Suprapubic skin (tissue), 4 donors: ENCODE measurements around the gene TMEM267. TPM values are rescaled to one million over a fixed set of nuclear protein-coding genes. Genes with fewer than 3 reads are reported as not detected.
A peak's percentile ranks its signal among the peaks of the same experiment; 100 is the strongest.
"Not testable (repeated sequence)": the region's sequence is repeated elsewhere in the genome, so short reads cannot be mapped to it uniquely, and the experiment has no call there.

Experiments used
- DNase-seq, 2 donors: peaks; one replicate each; pipeline ENCODE4 v3.0.0-alpha.2; 2019; ENCODE audit warnings: low spot score in 2 of 2
- H3K27ac ChIP-seq: fragments of 200-600 bp; sonication (generic); one replicate; pipeline ENCODE4 v1.5.1; 2019
- H3K27me3 ChIP-seq: fragments of 200-600 bp; sonication (generic); one replicate; pipeline ENCODE4 v1.5.1; 2019
- H3K36me3 ChIP-seq: fragments of 200-600 bp; sonication (generic); one replicate; pipeline ENCODE4 v1.5.1; 2019
- H3K4me1 ChIP-seq: fragments of 200-600 bp; sonication (generic); one replicate; pipeline ENCODE4 v1.5.1; 2019
- H3K4me3 ChIP-seq: fragments of 200-600 bp; sonication (generic); one replicate; pipeline ENCODE4 v1.5.1; 2019; ENCODE audit warnings: mild to moderate bottlenecking
- H3K9me3 ChIP-seq: fragments of 200-600 bp; sonication (generic); one replicate; pipeline ENCODE4 v1.5.1; 2019
- EP300 ChIP-seq: sonication (generic); formaldehyde crosslinking; IDR thresholded peaks from one replicate; pipeline ENCODE4 v1.6.1; 2017; ENCODE audit warnings: antibody characterized with exemption
- POLR2A ChIP-seq, 2 donors: fragments of 450-650 bp; IDR thresholded peaks; one replicate each; pipeline ENCODE4 v1.6.1; 2017; ENCODE audit warnings: antibody characterized with exemption in 2 of 2, mild to moderate bottlenecking in 2 of 2, moderate library complexity in 2 of 2
- POLR2AphosphoS5 ChIP-seq, 3 donors: sonication (generic); formaldehyde crosslinking; IDR thresholded peaks; one replicate each; pipeline ENCODE4 v1.6.1; 2017; ENCODE audit warnings: antibody characterized with exemption in 3 of 3
- WGBS: methylation state at CpG from one replicate; pipeline ENCODE4 v1.1.5; 2018; 5-methylcytosine and 5-hydroxymethylcytosine counted together
- total RNA-seq, 4 donors: library from RNA; depleted of rRNA; stranded (reverse); fragments of >200 nt; gene quantifications; one replicate each; pipeline ENCODE4 v1.1.0, GENCODE V29; 2016
- TF ChIP-seq, protein P1 (sequence below), 2 donors: fragments of 200-600 bp in 1 of 2; fragments of 450-650 bp in 1 of 2; sonication (generic) in 1 of 2; IDR thresholded peaks; one replicate each; pipeline ENCODE4 v1.5.1; 2016 to 2019; ENCODE audit warnings: antibody characterized with exemption in 2 of 2, mild to moderate bottlenecking in 1 of 2, moderate library complexity in 1 of 2

TMEM267 gene
- total RNA-seq, 4 donors from 2014 or later: 4.8 to 13.4 (median 10.6) TPM

DNA sequence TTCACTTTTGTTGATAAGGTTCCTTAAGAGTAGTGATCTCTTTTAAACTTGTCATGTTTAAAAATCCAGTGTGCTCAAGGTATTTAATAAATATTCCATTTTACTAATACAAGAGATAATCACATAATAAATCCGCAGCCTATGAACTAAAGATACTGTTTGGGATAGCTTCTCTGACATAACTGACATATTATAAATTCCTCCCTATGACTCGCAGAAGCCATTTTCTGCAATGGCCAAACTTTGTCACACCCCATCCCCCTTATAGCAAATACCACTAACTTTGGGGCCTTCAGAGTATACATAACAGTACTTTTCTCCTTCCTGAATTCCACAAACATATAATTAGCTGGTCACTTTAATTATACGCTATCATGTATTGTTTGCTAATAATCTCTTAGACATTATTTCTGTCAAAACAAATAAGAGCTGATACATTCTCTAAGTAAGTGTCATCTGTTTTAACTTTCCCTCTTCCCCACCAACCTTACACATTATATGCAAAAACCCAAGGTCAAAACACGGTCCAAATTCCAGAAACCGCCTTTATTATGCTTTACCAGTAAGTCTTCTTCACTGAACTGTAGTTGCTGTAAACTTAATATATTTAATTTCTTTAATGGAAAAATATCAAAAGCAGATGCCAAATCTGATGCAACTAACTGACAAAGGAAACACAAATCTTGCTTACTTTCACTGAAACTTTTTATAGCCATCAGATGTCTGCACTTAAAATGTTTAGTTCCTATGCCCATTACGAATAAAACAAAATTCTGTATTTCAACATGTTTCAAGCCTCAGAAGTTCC lies 971 bp downstream of the TMEM267 start:
- Histone ChIP-seq H3K27ac (peak overlapping the region; percentile 99), H3K9me3 (no peaks in the 10 kb centered on the region), H3K4me1 (peaks cover 23% of the 10 kb centered on the region), H3K27me3 (no peaks in the 10 kb centered on the region), H3K36me3 (no peaks in the 10 kb centered on the region), H3K4me3 (peak overlapping the region; percentile 78)
- TF ChIP-seq POLR2A (IDR thresholded peaks at IDR 0.05): no peak
- no peak for TF ChIP-seq EP300
- no peak for TF ChIP-seq POLR2AphosphoS5 (IDR thresholded peaks at IDR 0.05)
- TF ChIP-seq, protein P1, sequence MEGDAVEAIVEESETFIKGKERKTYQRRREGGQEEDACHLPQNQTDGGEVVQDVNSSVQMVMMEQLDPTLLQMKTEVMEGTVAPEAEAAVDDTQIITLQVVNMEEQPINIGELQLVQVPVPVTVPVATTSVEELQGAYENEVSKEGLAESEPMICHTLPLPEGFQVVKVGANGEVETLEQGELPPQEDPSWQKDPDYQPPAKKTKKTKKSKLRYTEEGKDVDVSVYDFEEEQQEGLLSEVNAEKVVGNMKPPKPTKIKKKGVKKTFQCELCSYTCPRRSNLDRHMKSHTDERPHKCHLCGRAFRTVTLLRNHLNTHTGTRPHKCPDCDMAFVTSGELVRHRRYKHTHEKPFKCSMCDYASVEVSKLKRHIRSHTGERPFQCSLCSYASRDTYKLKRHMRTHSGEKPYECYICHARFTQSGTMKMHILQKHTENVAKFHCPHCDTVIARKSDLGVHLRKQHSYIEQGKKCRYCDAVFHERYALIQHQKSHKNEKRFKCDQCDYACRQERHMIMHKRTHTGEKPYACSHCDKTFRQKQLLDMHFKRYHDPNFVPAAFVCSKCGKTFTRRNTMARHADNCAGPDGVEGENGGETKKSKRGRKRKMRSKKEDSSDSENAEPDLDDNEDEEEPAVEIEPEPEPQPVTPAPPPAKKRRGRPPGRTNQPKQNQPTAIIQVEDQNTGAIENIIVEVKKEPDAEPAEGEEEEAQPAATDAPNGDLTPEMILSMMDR (IDR thresholded peaks at IDR 0.05): no peak
- WGBS: 36% methylated on average over 6 of the region's 6 CpGs
- no peak for DNase-seq

DNA sequence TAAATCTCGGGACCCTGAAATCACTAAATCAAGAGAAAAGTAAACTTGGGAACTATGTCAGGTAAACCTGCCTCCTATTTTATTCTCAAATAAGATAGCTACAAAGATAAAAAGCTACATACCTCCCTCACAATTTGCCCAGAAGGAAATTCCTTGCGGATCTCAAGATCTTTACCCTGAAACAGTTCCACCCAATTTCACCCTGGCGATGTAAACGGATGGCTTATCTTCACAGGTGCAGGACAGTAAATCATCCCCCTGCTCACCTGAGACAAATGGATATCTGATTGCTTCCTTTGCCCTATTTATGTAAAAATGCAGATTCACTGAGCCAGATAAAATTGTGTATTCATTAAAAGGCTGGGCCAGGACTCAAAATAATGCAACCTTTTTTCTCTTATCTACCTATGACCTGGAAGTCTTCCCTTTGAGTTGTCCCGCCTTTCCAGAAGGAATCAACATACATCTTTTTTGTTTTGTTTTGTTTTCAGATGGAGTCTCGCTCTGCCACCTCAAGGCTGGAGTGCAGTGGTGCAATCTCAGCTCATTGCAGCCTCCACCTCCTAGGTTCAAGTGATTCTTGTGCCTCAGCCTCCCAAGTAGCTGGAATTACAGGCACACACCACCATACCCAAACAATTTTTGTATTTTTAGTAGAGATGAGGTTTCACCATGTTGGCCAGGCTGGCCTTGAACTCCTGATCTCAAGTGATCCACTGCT lies 13.8 kb downstream of the TMEM267 start:
- Histone ChIP-seq H3K27ac (no peak overlapping the region), H3K27me3 (no peaks in the 10 kb centered on the region), H3K36me3 (peaks cover 3% of the 10 kb centered on the region), H3K4me3 (no peak overlapping the region), H3K4me1 (no peaks in the 10 kb centered on the region), H3K9me3 (peaks cover 23% of the 10 kb centered on the region)
- TF ChIP-seq POLR2A (IDR thresholded peaks at IDR 0.05): no peak
- TF ChIP-seq POLR2AphosphoS5 (IDR thresholded peaks at IDR 0.05): no peak
- TF ChIP-seq EP300: no peak
- TF ChIP-seq, protein P1 (IDR thresholded peaks at IDR 0.05): no peak
- DNase-seq: no peak
- 57% methylated on average over 6 of the region's 6 CpGs for WGBS

DNA sequence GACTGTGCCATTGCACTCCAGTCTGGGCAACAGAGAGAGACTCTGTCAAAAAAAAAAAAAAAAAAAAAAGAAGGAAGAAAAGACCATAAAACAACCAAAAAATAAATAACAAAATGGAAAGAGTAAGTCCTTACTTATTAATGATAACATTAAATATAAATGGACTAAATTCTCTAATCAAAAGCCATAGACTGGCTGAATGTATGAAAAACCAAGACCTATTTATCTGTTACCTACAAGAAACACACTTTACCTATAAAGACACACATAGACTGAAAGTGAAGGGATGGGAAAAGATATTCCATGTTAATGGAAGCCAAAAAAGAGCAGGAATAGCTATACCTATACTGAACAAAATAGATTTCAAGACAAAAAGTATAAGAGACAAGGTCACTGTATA lies 16.6 kb downstream of the TMEM267 start:
- H3K4me3 ChIP-seq: no peak overlapping the region
- H3K9me3 ChIP-seq: peaks cover 23% of the 10 kb centered on the region
- H3K27me3 ChIP-seq: no peaks in the 10 kb centered on the region
- H3K36me3 ChIP-seq: peaks cover under 1% of the 10 kb centered on the region
- no peak overlapping the region for H3K27ac ChIP-seq
- no peak for TF ChIP-seq POLR2AphosphoS5 (IDR thresholded peaks at IDR 0.05)
- no peak for TF ChIP-seq EP300
- no peak for TF ChIP-seq POLR2A (IDR thresholded peaks at IDR 0.05)
- TF ChIP-seq, protein P1 (IDR thresholded peaks at IDR 0.05): no peak
- no peak for DNase-seq
- H3K4me1 ChIP-seq: no peaks in the 10 kb centered on the region

DNA sequence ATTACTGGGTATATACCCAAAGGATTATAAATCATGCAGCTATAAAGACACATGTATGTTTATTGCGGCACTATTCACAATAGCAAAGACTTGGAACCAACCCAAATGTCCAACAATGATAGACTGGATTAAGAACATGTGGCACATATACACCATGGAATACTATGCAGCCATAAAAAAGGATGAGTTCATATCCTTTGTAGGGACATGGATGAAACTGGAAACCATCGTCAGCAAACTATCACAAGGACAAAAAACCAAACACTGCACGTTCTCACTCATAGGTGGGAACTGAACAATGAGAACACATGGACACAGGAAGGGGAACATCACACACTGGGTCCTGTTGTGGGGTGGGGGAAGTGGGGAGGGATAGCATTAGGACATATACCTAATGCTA lies 18.2 kb downstream of the TMEM267 start:
- not testable (repeated sequence) for H3K27ac ChIP-seq, H3K4me3 ChIP-seq, DNase-seq, H3K4me1 ChIP-seq, H3K36me3 ChIP-seq, H3K27me3 ChIP-seq
- peaks cover 12% of the 10 kb centered on the region for H3K9me3 ChIP-seq
- WGBS: 99% methylated on average over 3 of the region's 3 CpGs

DNA sequence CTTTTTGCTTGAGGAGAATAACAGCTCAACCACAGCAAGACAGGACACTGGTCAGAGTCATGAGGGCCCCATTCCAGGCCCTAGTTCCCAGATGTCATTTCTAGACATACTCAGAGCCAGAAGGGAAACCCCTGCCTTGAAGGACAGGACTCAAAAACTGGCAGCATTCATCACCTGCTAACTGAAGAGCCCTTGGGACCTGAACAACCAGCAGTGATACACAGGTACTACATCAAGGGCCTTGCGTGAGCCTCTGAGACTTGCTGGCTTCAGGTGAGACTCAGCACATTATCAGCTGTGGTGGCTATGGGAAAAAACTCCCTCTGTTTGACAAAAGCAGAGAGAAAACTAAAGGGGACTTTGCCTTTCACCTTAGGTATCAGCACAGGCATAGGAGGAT lies 22.6 kb downstream of the TMEM267 start:
- no peak for DNase-seq
- Histone ChIP-seq H3K27ac (no peak overlapping the region), H3K27me3 (no peaks in the 10 kb centered on the region), H3K4me3 (no peak overlapping the region), H3K4me1 (no peaks in the 10 kb centered on the region), H3K36me3 (peaks cover 7% of the 10 kb centered on the region), H3K9me3 (peaks cover 11% of the 10 kb centered on the region)
- 89% methylated on average over 1 of the region's 1 CpG for WGBS
- no peak for TF ChIP-seq EP300

DNA sequence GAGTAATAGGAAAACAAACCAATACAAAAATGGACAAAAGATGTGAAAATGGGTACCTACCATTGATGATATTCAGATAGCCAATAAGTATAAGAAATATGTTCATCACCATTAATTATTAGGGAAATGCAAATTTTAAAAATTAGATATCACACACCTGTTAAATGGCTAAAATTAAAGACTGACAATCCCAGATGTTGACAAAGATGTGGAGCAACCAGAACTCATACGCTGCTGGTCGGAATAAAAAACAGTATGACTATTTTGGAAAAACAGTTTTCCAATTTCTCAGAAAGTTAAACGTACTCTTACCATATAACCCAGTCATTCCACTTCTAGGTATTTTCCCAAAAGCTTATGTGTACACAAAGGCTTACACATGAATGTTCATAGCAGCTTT lies 27.1 kb downstream of the TMEM267 start:
- no peaks in the 10 kb centered on the region for H3K27me3 ChIP-seq
- no peak for DNase-seq
- TF ChIP-seq, protein P1 (IDR thresholded peaks at IDR 0.05): no peak
- TF ChIP-seq POLR2AphosphoS5 (IDR thresholded peaks at IDR 0.05): no peak
- TF ChIP-seq POLR2A (IDR thresholded peaks at IDR 0.05): no peak
- no peak for TF ChIP-seq EP300
- WGBS: 92% methylated on average over 3 of the region's 3 CpGs
- peaks cover 11% of the 10 kb centered on the region for H3K9me3 ChIP-seq
- H3K4me3 ChIP-seq: no peak overlapping the region
- no peaks in the 10 kb centered on the region for H3K4me1 ChIP-seq
- peaks cover 3% of the 10 kb centered on the region for H3K36me3 ChIP-seq
- no peak overlapping the region for H3K27ac ChIP-seq

DNA sequence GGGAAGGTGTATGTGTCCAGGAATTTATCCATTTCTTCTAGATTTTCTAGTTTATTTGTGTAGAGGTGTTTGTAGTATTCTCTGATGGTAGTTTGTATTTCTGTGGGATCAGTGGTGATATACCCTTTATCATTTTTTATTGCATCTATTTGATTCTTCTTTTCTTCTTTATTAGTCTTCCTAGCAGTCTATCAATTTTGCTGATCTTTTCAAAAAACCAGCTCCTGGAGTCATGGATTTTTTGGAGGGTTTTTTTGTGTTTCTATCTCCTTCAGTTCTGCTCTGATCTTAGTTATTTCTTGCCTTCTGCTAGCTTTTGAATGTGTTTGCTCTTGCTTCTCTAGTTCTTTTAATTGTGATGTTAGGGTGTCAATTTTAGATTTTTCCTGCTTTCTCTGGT lies 42.1 kb downstream of the TMEM267 start:
- not testable (repeated sequence) for H3K27ac ChIP-seq, H3K4me3 ChIP-seq, H3K27me3 ChIP-seq, H3K4me1 ChIP-seq, DNase-seq, H3K9me3 ChIP-seq
- H3K36me3 ChIP-seq: peaks cover 24% of the 10 kb centered on the region
